ENCODE results near the gene ARMC5. TPM values are rescaled to one million over a fixed set of nuclear protein-coding genes. Genes with fewer than 3 reads are reported as not detected.

Gene ARMC5
- total and polyA plus RNA-seq, 3 donors from 2014 or later = 11.0 to 21.3 (median 19.1) TPM

GRCh38 chr16:31455601-31456314, 3.5 kb upstream of the ARMC5 start:
- intact Hi-C loops (cut with DNase I; ENCODE audit: low total_unique reads) = no loop called here
- peak; percentile 24 for DNase-seq
- H3K4me3 ChIP-seq = no peak overlapping the region
- 64 to 74% methylated on average over 17 of the region's 17 CpGs for WGBS, 2 donors
- TF ChIP-seq CTCF (IDR thresholded peaks at IDR 0.05) = peak in 1 of 3 experiments; percentile 17
- no peak for TF ChIP-seq POLR2A (IDR thresholded peaks at IDR 0.05)
- H3K36me3 ChIP-seq (ENCODE audit: low read depth, missing control alignments) = no peaks in the 10 kb centered on the region
- no peak overlapping the region for H3K27ac ChIP-seq
- H3K9me3 ChIP-seq = no peaks in the 10 kb centered on the region
- H3K27me3 ChIP-seq = no peaks in the 10 kb centered on the region
- H3K4me1 ChIP-seq = peaks cover 54% of the 10 kb centered on the region

DNA sequence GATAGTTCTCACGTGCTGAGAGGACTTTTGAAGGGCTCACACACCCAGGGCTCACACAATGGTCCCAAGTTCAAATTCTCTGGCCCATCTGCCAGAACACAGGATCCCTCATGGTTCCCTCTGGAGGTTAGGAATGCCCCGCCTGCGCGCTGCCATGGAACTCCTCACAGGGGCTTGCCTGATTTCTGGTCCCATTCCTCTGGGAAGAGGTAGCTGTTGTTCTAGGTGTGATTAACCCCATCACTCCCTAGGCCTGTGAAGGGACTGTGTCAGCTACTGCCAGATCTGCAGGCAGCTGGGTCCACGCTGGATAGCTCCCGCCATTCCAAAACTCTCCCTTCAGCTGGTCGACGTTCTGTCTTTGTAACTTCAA, 2.3 kb upstream of the ARMC5 start:
- TF ChIP-seq CTCF (IDR thresholded peaks at IDR 0.05) (no peak), POLR2A (IDR thresholded peaks at IDR 0.05) (no peak)
- H3K4me1 ChIP-seq = peaks cover 54% of the 10 kb centered on the region
- no peaks in the 10 kb centered on the region for H3K9me3 ChIP-seq
- no peaks in the 10 kb centered on the region for H3K27me3 ChIP-seq
- DNase-seq = no peak
- H3K36me3 ChIP-seq (ENCODE audit: low read depth, missing control alignments) = no peaks in the 10 kb centered on the region
- intact Hi-C loops (cut with DNase I; ENCODE audit: low total_unique reads) = no loop called here
- no peak overlapping the region for H3K4me3 ChIP-seq
- WGBS, 2 donors = 51 to 62% methylated on average over 8 of the region's 8 CpGs
- no peak overlapping the region for H3K27ac ChIP-seq

- H3K4me1 ChIP-seq = peaks cover 46% of the 10 kb centered on the region
- no peaks in the 10 kb centered on the region for H3K36me3 ChIP-seq (ENCODE audit: low read depth, missing control alignments)
- peak overlapping the region; percentile 76 to 89 for H3K4me3 ChIP-seq
- intact Hi-C loops (cut with DNase I; ENCODE audit: low total_unique reads) = no loop called here
- peak; percentile 51 for DNase-seq
- H3K27ac ChIP-seq = peak overlapping the region; percentile 98 to 100
- H3K9me3 ChIP-seq = no peaks in the 10 kb centered on the region
- 3% methylated on average over 29 of the region's 42 CpGs; no CpG with 5 or more reads in 1 of the 2 donors for WGBS, 2 donors
- H3K27me3 ChIP-seq = no peaks in the 10 kb centered on the region
- TF ChIP-seq POLR2A (IDR thresholded peaks at IDR 0.05) (no peak), CTCF (IDR thresholded peaks at IDR 0.05) (no peak)
Measured at GRCh38 chr16:31458073-31458843, 1.0 kb upstream of the ARMC5 start.

DNA sequence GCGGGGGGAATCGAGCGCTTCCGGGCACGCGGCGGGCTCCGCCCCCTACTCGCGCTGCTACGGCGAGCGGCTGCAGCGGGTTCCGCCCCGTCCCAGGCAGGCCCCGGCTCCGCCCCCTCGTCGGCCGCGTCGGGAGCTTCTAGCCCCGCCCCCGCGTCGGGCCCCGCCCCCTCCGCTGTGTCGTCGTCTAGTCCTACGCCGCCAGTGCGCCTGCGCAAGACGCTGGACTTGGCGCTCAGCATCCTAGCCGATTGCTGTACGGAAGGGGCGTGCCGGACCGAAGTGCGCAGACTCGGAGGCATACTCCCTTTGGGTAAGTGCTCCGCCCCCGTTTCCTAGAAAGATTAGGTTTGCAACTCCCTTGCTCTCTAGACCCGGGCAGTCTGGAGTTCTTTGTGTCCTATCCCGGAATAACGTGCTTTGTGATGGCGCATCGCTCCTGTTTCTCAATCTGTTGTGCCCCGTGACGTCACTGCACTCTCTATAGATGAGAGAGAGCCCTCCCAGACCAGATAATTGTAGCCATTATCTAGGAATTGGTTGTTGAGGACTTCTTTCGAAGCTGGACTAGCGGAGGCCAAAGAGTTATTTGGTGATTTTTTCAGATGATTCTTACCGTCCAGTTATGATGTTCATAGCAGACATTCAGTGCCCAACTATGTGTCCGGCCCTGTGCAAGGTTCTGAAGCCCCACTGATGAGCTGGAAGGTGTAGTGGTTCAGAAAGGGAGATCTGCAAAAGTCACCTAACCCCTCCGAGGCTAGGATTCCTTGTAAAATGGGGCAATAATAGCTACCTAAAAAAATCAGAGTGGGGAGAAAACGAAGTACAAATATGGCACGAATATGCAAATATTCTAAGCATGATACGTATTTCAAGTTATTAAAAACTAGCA, 633 bp downstream of the ARMC5 start:
- intact Hi-C loops (cut with DNase I; ENCODE audit: low total_unique reads) = no loop called here
- peak overlapping the region; percentile 98 to 100 for H3K27ac ChIP-seq

More for the DNA sequence above, 633 bp downstream of the ARMC5 start:
- TF ChIP-seq CTCF (IDR thresholded peaks at IDR 0.05) = no peak
- TF ChIP-seq POLR2A (IDR thresholded peaks at IDR 0.05) = no peak
- DNase-seq = peak; percentile 100
- Histone ChIP-seq H3K9me3 (no peaks in the 10 kb centered on the region), H3K27me3 (no peaks in the 10 kb centered on the region), H3K4me3 (peak overlapping the region; percentile 76 to 89), H3K4me1 (peaks cover 36% of the 10 kb centered on the region), H3K36me3 (ENCODE audit: low read depth, missing control alignments) (no peaks in the 10 kb centered on the region)
- 2 to 3% methylated on average over 15 to 28 of the region's 61 CpGs for WGBS, 2 donors
